ENCODE data around the gene TGFBR2. TPM values are rescaled to one million over a fixed set of nuclear protein-coding genes. Genes with fewer than 3 reads are reported as not detected.

TGFBR2 gene
- total and polyA plus RNA-seq, 2 of the 13 experiments (the other 11 are each of a cell fraction or from before 2014, with no cell fraction given), result 82.2 to 187 TPM

DNA sequence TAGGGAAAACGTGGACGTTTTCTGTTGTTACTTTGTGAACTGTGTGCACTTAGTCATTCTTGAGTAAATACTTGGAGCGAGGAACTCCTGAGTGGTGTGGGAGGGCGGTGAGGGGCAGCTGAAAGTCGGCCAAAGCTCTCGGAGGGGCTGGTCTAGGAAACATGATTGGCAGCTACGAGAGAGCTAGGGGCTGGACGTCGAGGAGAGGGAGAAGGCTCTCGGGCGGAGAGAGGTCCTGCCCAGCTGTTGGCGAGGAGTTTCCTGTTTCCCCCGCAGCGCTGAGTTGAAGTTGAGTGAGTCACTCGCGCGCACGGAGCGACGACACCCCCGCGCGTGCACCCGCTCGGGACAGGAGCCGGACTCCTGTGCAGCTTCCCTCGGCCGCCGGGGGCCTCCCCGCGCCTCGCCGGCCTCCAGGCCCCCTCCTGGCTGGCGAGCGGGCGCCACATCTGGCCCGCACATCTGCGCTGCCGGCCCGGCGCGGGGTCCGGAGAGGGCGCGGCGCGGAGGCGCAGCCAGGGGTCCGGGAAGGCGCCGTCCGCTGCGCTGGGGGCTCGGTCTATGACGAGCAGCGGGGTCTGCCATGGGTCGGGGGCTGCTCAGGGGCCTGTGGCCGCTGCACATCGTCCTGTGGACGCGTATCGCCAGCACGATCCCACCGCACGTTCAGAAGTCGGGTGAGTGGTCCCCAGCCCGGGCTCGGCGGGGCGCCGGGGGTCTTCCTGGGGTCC, at the start of gene TGFBR2 (continued):
- TF ChIP-seq, protein P1, sequence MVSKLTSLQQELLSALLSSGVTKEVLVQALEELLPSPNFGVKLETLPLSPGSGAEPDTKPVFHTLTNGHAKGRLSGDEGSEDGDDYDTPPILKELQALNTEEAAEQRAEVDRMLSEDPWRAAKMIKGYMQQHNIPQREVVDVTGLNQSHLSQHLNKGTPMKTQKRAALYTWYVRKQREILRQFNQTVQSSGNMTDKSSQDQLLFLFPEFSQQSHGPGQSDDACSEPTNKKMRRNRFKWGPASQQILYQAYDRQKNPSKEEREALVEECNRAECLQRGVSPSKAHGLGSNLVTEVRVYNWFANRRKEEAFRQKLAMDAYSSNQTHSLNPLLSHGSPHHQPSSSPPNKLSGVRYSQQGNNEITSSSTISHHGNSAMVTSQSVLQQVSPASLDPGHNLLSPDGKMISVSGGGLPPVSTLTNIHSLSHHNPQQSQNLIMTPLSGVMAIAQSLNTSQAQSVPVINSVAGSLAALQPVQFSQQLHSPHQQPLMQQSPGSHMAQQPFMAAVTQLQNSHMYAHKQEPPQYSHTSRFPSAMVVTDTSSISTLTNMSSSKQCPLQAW (CRISPR knock-in tag; IDR thresholded peaks at IDR 0.05), result peak; percentile 97
- TF ChIP-seq, protein P2, sequence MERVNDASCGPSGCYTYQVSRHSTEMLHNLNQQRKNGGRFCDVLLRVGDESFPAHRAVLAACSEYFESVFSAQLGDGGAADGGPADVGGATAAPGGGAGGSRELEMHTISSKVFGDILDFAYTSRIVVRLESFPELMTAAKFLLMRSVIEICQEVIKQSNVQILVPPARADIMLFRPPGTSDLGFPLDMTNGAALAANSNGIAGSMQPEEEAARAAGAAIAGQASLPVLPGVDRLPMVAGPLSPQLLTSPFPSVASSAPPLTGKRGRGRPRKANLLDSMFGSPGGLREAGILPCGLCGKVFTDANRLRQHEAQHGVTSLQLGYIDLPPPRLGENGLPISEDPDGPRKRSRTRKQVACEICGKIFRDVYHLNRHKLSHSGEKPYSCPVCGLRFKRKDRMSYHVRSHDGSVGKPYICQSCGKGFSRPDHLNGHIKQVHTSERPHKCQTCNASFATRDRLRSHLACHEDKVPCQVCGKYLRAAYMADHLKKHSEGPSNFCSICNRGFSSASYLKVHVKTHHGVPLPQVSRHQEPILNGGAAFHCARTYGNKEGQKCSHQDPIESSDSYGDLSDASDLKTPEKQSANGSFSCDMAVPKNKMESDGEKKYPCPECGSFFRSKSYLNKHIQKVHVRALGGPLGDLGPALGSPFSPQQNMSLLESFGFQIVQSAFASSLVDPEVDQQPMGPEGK (CRISPR knock-in tag; IDR thresholded peaks at IDR 0.05), result peak; percentile 79
- TF ChIP-seq MLLT10 (CRISPR knock-in tag; IDR thresholded peaks at IDR 0.05), result no peak; the same call in 1 of the 2 replicates
- TF ChIP-seq EEA1 (CRISPR knock-in tag; IDR thresholded peaks at IDR 0.05; ENCODE audit: borderline replicate concordance), result no peak; the same call in 1 of the 2 replicates
- peak; percentile 93 for TF ChIP-seq ZNF12 (CRISPR knock-in tag; IDR thresholded peaks at IDR 0.05)
- no peak for TF ChIP-seq TRIM24 (CRISPR knock-in tag; IDR thresholded peaks at IDR 0.05)
- 0 out of 2 replicates have a peak, but pooled peaks have one; percentile 52 for TF ChIP-seq NKX3-1 (CRISPR knock-in tag; IDR thresholded peaks at IDR 0.05)
- peak; percentile 89 for TF ChIP-seq DMAP1 (CRISPR knock-in tag; IDR thresholded peaks at IDR 0.05)
- TF ChIP-seq HOXA7 (CRISPR knock-in tag; IDR thresholded peaks at IDR 0.05), result no peak
- TF ChIP-seq TP53 (CRISPR knock-in tag; conservative IDR thresholded peaks at IDR 0.05), result no peak
- TF ChIP-seq ZNF841 (CRISPR knock-in tag; IDR thresholded peaks at IDR 0.05; ENCODE audit: borderline replicate concordance), result no peak
- TF ChIP-seq TEAD2 (CRISPR knock-in tag; IDR thresholded peaks at IDR 0.05), result no peak
- TF ChIP-seq SIN3A (IDR thresholded peaks at IDR 0.05; ENCODE audit: borderline replicate concordance, low read depth, low read length), result peak; percentile 64; the same call in 1 of the 2 replicates
- no peak for TF ChIP-seq AHR (CRISPR knock-in tag; IDR thresholded peaks at IDR 0.05)
- no peak for TF ChIP-seq ZNF468 (CRISPR knock-in tag; IDR thresholded peaks at IDR 0.05)
- 0 out of 2 replicates have a peak, but pooled peaks have one; percentile 66 for TF ChIP-seq ZNF354B (CRISPR knock-in tag; IDR thresholded peaks at IDR 0.05)
- TF ChIP-seq ZFP37 (CRISPR knock-in tag; IDR thresholded peaks at IDR 0.05; ENCODE audit: borderline replicate concordance), result peak; percentile 74; the same call in 1 of the 2 replicates
- TF ChIP-seq ZNF207 (IDR thresholded peaks at IDR 0.05; ENCODE audit: borderline replicate concordance), result no peak
- no peak; the same call in 1 of the 2 replicates for TF ChIP-seq NFYB (CRISPR knock-in tag; IDR thresholded peaks at IDR 0.05)
- TF ChIP-seq ADNP (CRISPR knock-in tag; IDR thresholded peaks at IDR 0.05), result no peak
- no peak for TF ChIP-seq ZFP36 (IDR thresholded peaks at IDR 0.05; ENCODE audit: borderline replicate concordance, low read depth, low read length, partially characterized antibody)
- no peak for TF ChIP-seq ZNF143 (CRISPR knock-in tag; IDR thresholded peaks at IDR 0.05)
- TF ChIP-seq RXRA (CRISPR knock-in tag; IDR thresholded peaks at IDR 0.05), result peak; percentile 80
- TF ChIP-seq CC2D1A (CRISPR knock-in tag; IDR thresholded peaks at IDR 0.05), result 0 out of 2 replicates have a peak, but pooled peaks have one; percentile 50
- TF ChIP-seq ZNF883 (CRISPR knock-in tag; IDR thresholded peaks at IDR 0.05; ENCODE audit: not compliant biosample characterization), result peak; percentile 73
- TF ChIP-seq FOXA3 (CRISPR knock-in tag; IDR thresholded peaks at IDR 0.05), result peak; percentile 92
- TF ChIP-seq, protein P3, sequence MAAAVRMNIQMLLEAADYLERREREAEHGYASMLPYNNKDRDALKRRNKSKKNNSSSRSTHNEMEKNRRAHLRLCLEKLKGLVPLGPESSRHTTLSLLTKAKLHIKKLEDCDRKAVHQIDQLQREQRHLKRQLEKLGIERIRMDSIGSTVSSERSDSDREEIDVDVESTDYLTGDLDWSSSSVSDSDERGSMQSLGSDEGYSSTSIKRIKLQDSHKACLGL (CRISPR knock-in tag; IDR thresholded peaks at IDR 0.05), result no peak; the same call in 1 of the 2 replicates

All from HepG2 (cell line).